SH-SY5Y (cell line): ENCODE data around the gene BCOR.

Source experiments
- GATA2 ChIP-seq: IDR thresholded peaks from 2 replicates; pipeline ENCODE4 v1.6.1; 2011; ENCODE audit warnings: mild to moderate bottlenecking, low read depth, low read length
- GATA3 ChIP-seq: IDR thresholded peaks from 2 replicates; pipeline ENCODE4 v1.6.1; 2011; ENCODE audit warnings: low read depth, mild to moderate bottlenecking, low read length, moderate library complexity

DNA sequence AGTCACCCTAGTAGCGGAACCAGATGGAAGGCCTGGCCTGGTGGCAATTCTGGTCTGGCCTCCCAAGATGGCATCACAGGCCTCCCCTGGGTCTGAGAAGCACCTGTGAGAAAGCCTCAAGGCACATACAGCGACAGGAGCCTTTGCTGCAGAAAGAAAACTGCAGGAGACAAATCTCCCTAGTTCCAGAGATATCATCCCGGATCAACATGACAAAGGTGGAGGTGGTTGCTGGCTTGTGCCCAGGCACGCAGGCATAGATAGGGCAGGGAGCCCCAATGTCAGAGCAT, 93.6 kb downstream of the BCOR start:
- TF ChIP-seq GATA2, result no peak
- no peak for TF ChIP-seq GATA3
